ENCODE results near the gene ASB17. TPM values are rescaled to one million over a fixed set of nuclear protein-coding genes. Genes with fewer than 3 reads are reported as not detected.

Gene ASB17
- total RNA-seq, 2 experiments from 2014 or later, result not detected

- Mint-ChIP-seq H3K36me3 (ENCODE audit: low read depth) (no peaks in the 10 kb centered on the region), H3K9me3 (ENCODE audit: low read depth) (peaks cover 3% of the 10 kb centered on the region), H3K4me3 (no peak overlapping the region), H3K4me1 (no peaks in the 10 kb centered on the region), H3K27ac (no peak overlapping the region), H3K27me3 (no peaks in the 10 kb centered on the region)
- ATAC-seq (no peak), DNase-seq (no peak)
- POLR2A ChIA-PET, result no interaction called here
- intact Hi-C loops (cut with DNase I, micrococcal nuclease), result no loop called here
- CTCF ChIA-PET, result no interaction called here
These were observed 4.8 kb upstream of the ASB17 start for GRCh38 chr1:75937034-75937433.

GRCh38 chr1:75922698-75923097, 9.5 kb downstream of the ASB17 start:
- DNase-seq (no peak), ATAC-seq (no peak)
- intact Hi-C loops (cut with DNase I, micrococcal nuclease), result no loop called here
- Mint-ChIP-seq H3K4me1 (no peaks in the 10 kb centered on the region), H3K9me3 (ENCODE audit: low read depth) (no peaks in the 10 kb centered on the region), H3K4me3 (no peak overlapping the region), H3K36me3 (ENCODE audit: low read depth) (no peaks in the 10 kb centered on the region), H3K27ac (no peak overlapping the region), H3K27me3 (peaks cover 5% of the 10 kb centered on the region)
- POLR2A ChIA-PET, result no interaction called here
- CTCF ChIA-PET, result no interaction called here

- Mint-ChIP-seq H3K27ac (no peak overlapping the region), H3K27me3 (peaks cover 8% of the 10 kb centered on the region), H3K9me3 (ENCODE audit: low read depth) (no peaks in the 10 kb centered on the region), H3K4me1 (no peaks in the 10 kb centered on the region), H3K36me3 (ENCODE audit: low read depth) (no peaks in the 10 kb centered on the region), H3K4me3 (no peak overlapping the region)
- no peak for ATAC-seq
- intact Hi-C loops (cut with DNase I, micrococcal nuclease), result no loop called here
- CTCF ChIA-PET, result no interaction called here
- POLR2A ChIA-PET, result no interaction called here
- no peak for DNase-seq
These were observed 15.4 kb downstream of the ASB17 start for GRCh38 chr1:75916834-75917233.

GRCh38 chr1:75908717-75909152, 23.5 kb downstream of the ASB17 start:
- ATAC-seq (no peak), DNase-seq (no peak)
- Mint-ChIP-seq H3K36me3 (ENCODE audit: low read depth) (no peaks in the 10 kb centered on the region), H3K27me3 (peaks cover 5% of the 10 kb centered on the region), H3K27ac (no peak overlapping the region), H3K4me3 (no peak overlapping the region), H3K9me3 (ENCODE audit: low read depth) (peaks cover 14% of the 10 kb centered on the region), H3K4me1 (no peaks in the 10 kb centered on the region)
- POLR2A ChIA-PET, result interaction anchor here (0.7 kb wide), 1 partner anchor 717 kb away, joined by 3 read pairs; no protein-coding TSS in a partner anchor
- CTCF ChIA-PET, result interaction anchor here (1.1 kb wide), 1 partner anchor 22 kb away, joined by 3 read pairs; no protein-coding TSS in a partner anchor
- intact Hi-C loops (cut with DNase I, micrococcal nuclease), result no loop called here

GRCh38 chr1:75901371-75901770, 30.8 kb downstream of the ASB17 start:
- DNase-seq (no peak), ATAC-seq (no peak)
- ChIA-PET POLR2A (no interaction called here), CTCF (interaction anchor here (0.9 to 1.0 kb wide), 2 partner anchors 17 to 139 kb away, joined by 3 read pairs; no protein-coding TSS in a partner anchor)
- intact Hi-C loops (cut with DNase I, micrococcal nuclease), result no loop called here
- peaks cover 12% of the 10 kb centered on the region for H3K27me3 Mint-ChIP-seq
- H3K36me3 Mint-ChIP-seq (ENCODE audit: low read depth), result no peaks in the 10 kb centered on the region
- no peaks in the 10 kb centered on the region for H3K4me1 Mint-ChIP-seq
- H3K9me3 Mint-ChIP-seq (ENCODE audit: low read depth), result no peaks in the 10 kb centered on the region
- no peak overlapping the region for H3K27ac Mint-ChIP-seq
- H3K4me3 Mint-ChIP-seq, result no peak overlapping the region

- no peak for ATAC-seq
- CTCF ChIA-PET, result interaction anchor here (0.5 kb wide), 1 partner anchor 131 kb away, joined by 3 read pairs; no protein-coding TSS in a partner anchor
- no peak overlapping the region for H3K27ac Mint-ChIP-seq
- no peak overlapping the region for H3K4me3 Mint-ChIP-seq
- DNase-seq, result no peak
- H3K4me1 Mint-ChIP-seq, result no peaks in the 10 kb centered on the region
- H3K27me3 Mint-ChIP-seq, result no peaks in the 10 kb centered on the region
- H3K36me3 Mint-ChIP-seq (ENCODE audit: low read depth), result no peaks in the 10 kb centered on the region
- POLR2A ChIA-PET, result no interaction called here
- H3K9me3 Mint-ChIP-seq (ENCODE audit: low read depth), result no peaks in the 10 kb centered on the region
- intact Hi-C loops (cut with DNase I, micrococcal nuclease), result no loop called here
These were observed 47.8 kb downstream of the ASB17 start for GRCh38 chr1:75884437-75884836.

GRCh38 chr1:75879985-75880384, 52.2 kb downstream of the ASB17 start:
- Mint-ChIP-seq H3K27me3 (no peaks in the 10 kb centered on the region), H3K9me3 (ENCODE audit: low read depth) (no peaks in the 10 kb centered on the region), H3K27ac (no peak overlapping the region), H3K36me3 (ENCODE audit: low read depth) (no peaks in the 10 kb centered on the region), H3K4me3 (no peak overlapping the region), H3K4me1 (no peaks in the 10 kb centered on the region)
- POLR2A ChIA-PET, result no interaction called here
- ATAC-seq, result no peak
- intact Hi-C loops (cut with DNase I, micrococcal nuclease), result no loop called here
- DNase-seq, result no peak
- CTCF ChIA-PET, result no interaction called here

GRCh38 chr1:75870951-75871350, 61.3 kb downstream of the ASB17 start:
- no peak overlapping the region for H3K27ac Mint-ChIP-seq
- H3K4me3 Mint-ChIP-seq, result no peak overlapping the region
- DNase-seq (no peak), ATAC-seq (no peak)
- intact Hi-C loops (cut with DNase I, micrococcal nuclease), result no loop called here
- H3K9me3 Mint-ChIP-seq (ENCODE audit: low read depth), result no peaks in the 10 kb centered on the region
- no peaks in the 10 kb centered on the region for H3K36me3 Mint-ChIP-seq (ENCODE audit: low read depth)
- ChIA-PET CTCF (no interaction called here), POLR2A (no interaction called here)
- no peaks in the 10 kb centered on the region for H3K4me1 Mint-ChIP-seq
- peaks cover 2% of the 10 kb centered on the region for H3K27me3 Mint-ChIP-seq

Other genes starting within 250 kb of the ASB17 start
- gene ACADM, start 207.7 kb downstream of the ASB17 start, total RNA-seq, result 10 to 100 TPM; 47.2 to 51.8 TPM
- gene RABGGTB, start 146.1 kb downstream of the ASB17 start, total RNA-seq, result 100 to 1,000 TPM; 121 to 190 TPM
- gene MSH4, start 135.5 kb downstream of the ASB17 start, total RNA-seq, result under 1 TPM; 0.21 to 0.39 TPM
- 1 to 10 TPM in 1 of 2 experiments, under 1 TPM in 1; 0.73 to 1.1 TPM for gene ST6GALNAC3, start 142.3 kb upstream of the ASB17 start, total RNA-seq